GM12878 (cell line): Measurements from ENCODE around the gene TDRKH. TPM values are rescaled to one million over a fixed set of nuclear protein-coding genes. Genes with fewer than 3 reads are reported as not detected.

Experiments used
- ATAC-seq: fragments of 200-7000 bp; cut with Tn5 transposase; 3 replicates; pipeline ENCODE4 v1.9.1; 2020; ENCODE audit warnings: mild to moderate bottlenecking, moderate library complexity
- BruUV-seq: library from RNA; stranded (reverse); fragments of 400-500 nt; replicated peaks from 2 replicates; lab custom pipeline; 2021; lab: Mats Ljungman, UMichigan
- CTCF ChIA-PET: fragments of 300-600 bp; sonication (Branson Sonifier 250); formaldehyde crosslinking; extraction: SDS; loops from one replicate; lab custom pipeline; 2021; ENCODE audit warnings: inconsistent platforms; lab: Yijun Ruan, JAX
- POLR2A ChIA-PET: fragments of 350-600 bp; formaldehyde crosslinking; extraction: SDS; loops from one replicate; lab custom pipeline; 2021; ENCODE audit warnings: inconsistent platforms; lab: Charles Lee
- RAD21 ChIA-PET: fragments of 300-600 bp; sonication (Branson Sonifier 250); formaldehyde crosslinking; loops from one replicate; lab custom pipeline; 2023; ENCODE audit warnings: antibody characterized with exemption; ENCODE audit not compliant: unreplicated experiment; lab: Charles Lee
- SMC1A ChIA-PET: fragments of 300-600 bp; sonication (Branson Sonifier 250); formaldehyde crosslinking; loops from one replicate; lab custom pipeline; 2023; ENCODE audit not compliant: unreplicated experiment, uncharacterized antibody; lab: Charles Lee
- DNase-seq: peaks from one replicate; pipeline ENCODE4 v3.0.0-alpha.2; 2011; ENCODE audit warnings: low read depth, low spot score
- FAIRE-seq: peaks from 3 replicates; lab custom pipeline; 2011; peaks lifted over from hg19 to GRCh38; lab: Jason Lieb, UNC
- H2AFZ ChIP-seq: 2 replicates; pipeline ENCODE4 v1.6.0; 2011; ENCODE audit warnings: low read depth, low read length, control low read depth; ENCODE audit not compliant: control insufficient read depth
- H3K27ac ChIP-seq: 2 replicates; pipeline ENCODE4 v1.5.1; 2011; ENCODE audit warnings: control low read depth; ENCODE audit not compliant: control insufficient read depth, insufficient read depth
- H3K27me3 ChIP-seq, 2 experiments: replicated peaks in 1 of 2; 2 replicates each; pipeline versions ENCODE4 v1.6.0 to v1.6.1; 2011; ENCODE audit warnings: low read length in 1 of 2; ENCODE audit not compliant: control insufficient read depth in 2 of 2, insufficient read depth in 2 of 2
- H3K36me3 ChIP-seq, 2 experiments: 2 replicates each; pipeline ENCODE4 v1.5.1; 2011; ENCODE audit warnings: low read length in 1 of 2; ENCODE audit not compliant: control insufficient read depth in 2 of 2, insufficient read depth in 2 of 2
- H3K4me1 ChIP-seq: 2 replicates; pipeline ENCODE4 v1.6.1; 2011; ENCODE audit warnings: mild to moderate bottlenecking, low read length, moderate library complexity, mixed read lengths; ENCODE audit not compliant: control insufficient read depth, insufficient read depth
- H3K4me2 ChIP-seq: 2 replicates; pipeline ENCODE4 v1.6.0; 2011; ENCODE audit warnings: control low read depth; ENCODE audit not compliant: control insufficient read depth, insufficient read depth
- H3K4me3 ChIP-seq: fragments of 200-600 bp; sonication (generic); 2 replicates; pipeline ENCODE4 v1.5.1; 2016
- H3K79me2 ChIP-seq: 2 replicates; pipeline ENCODE4 v1.6.0; 2011; ENCODE audit warnings: low read length; ENCODE audit not compliant: control insufficient read depth, insufficient read depth
- H3K9ac ChIP-seq: 2 replicates; pipeline ENCODE4 v1.8.0; 2011; ENCODE audit warnings: low read length, control low read depth, mixed read lengths; ENCODE audit not compliant: control insufficient read depth, insufficient read depth
- H3K9me3 ChIP-seq: replicated peaks from 3 replicates; pipeline ENCODE4 v1.5.1; 2011; ENCODE audit warnings: mild to moderate bottlenecking, low read length; ENCODE audit not compliant: control insufficient read depth, insufficient read depth
- H4K20me1 ChIP-seq: 2 replicates; pipeline ENCODE4 v1.6.0; 2011; ENCODE audit not compliant: control insufficient read depth, insufficient read depth
- CREB1 ChIP-seq: IDR thresholded peaks from 2 replicates; pipeline ENCODE4 v1.6.1; 2012; ENCODE audit warnings: low read depth, mild to moderate bottlenecking, inconsistent platforms
- EGR1 ChIP-seq, 2 experiments: IDR thresholded peaks; 1 replicate in 1 of 2; 2 replicates in 1 of 2; pipeline ENCODE4 v1.6.1; 2011 to 2012; ENCODE audit warnings: low read depth in 2 of 2, low read length in 2 of 2, borderline replicate concordance in 1 of 2, mild to moderate bottlenecking in 1 of 2, moderate library complexity in 1 of 2
- HDAC2 ChIP-seq: fragments of 200-600 bp; sonication (generic); IDR thresholded peaks from 2 replicates; pipeline ENCODE4 v1.6.1; 2017
- KLF5 ChIP-seq: fragments of 450-650 bp; IDR thresholded peaks from 2 replicates; pipeline ENCODE4 v1.6.1; 2014; ENCODE audit warnings: mild to moderate bottlenecking; ENCODE audit not compliant: partially characterized antibody
- NFIC ChIP-seq: IDR thresholded peaks from 2 replicates; pipeline ENCODE4 v1.6.1; 2012; ENCODE audit warnings: low read depth, mild to moderate bottlenecking, inconsistent platforms, low read length, moderate library complexity
- SKIL ChIP-seq: fragments of 450-650 bp; IDR thresholded peaks from 2 replicates; pipeline ENCODE4 v1.6.1; 2017; ENCODE audit warnings: mild to moderate bottlenecking, low read depth, inconsistent platforms; ENCODE audit not compliant: poor library complexity, severe bottlenecking
- TCF3 ChIP-seq: IDR thresholded peaks from 2 replicates; pipeline ENCODE4 v1.6.1; 2012; ENCODE audit warnings: low read depth, mild to moderate bottlenecking, low read length, borderline replicate concordance; ENCODE audit not compliant: insufficient read depth
- ZBTB40 ChIP-seq: fragments of 450-650 bp; IDR thresholded peaks from 2 replicates; pipeline ENCODE4 v1.6.1; 2016; ENCODE audit warnings: mild to moderate bottlenecking, moderate library complexity, borderline replicate concordance
- ZNF274 ChIP-seq: IDR thresholded peaks from one replicate; pipeline ENCODE4 v1.8.0; 2011; ENCODE audit not compliant: insufficient read length, insufficient read depth
- ZSCAN29 ChIP-seq: fragments of 450-650 bp; IDR thresholded peaks from 2 replicates; pipeline ENCODE4 v1.6.1; 2017; ENCODE audit warnings: mild to moderate bottlenecking, moderate library complexity
- WGBS: methylation state at CpG from one replicate; pipeline ENCODE4 v1.1.6; 2016; ENCODE audit warnings: low lambda C conversion rate; ENCODE audit not compliant: insufficient replicate concordance, insufficient coverage; ENCODE audit errors: missing lambda C conversion rate; 5-methylcytosine and 5-hydroxymethylcytosine counted together
- in situ Hi-C: fragments of 300-500 bp; cut with MboI; formaldehyde crosslinking; loops from 9 replicates; pipeline ENCODE4 v1.14.3; 2018; ENCODE audit warnings: mixed read lengths
- intact Hi-C: fragments of 100-400 bp; cut with micrococcal nuclease; formaldehyde crosslinking; loops from one replicate; pipeline ENCODE4 v1.14.2; 2022; ENCODE audit not compliant: unreplicated experiment
- polyA plus RNA-seq, 11 experiments: library from polyadenylated mRNA; depleted of rRNA in 4 of 11; unstranded in 6 of 11; stranded (reverse) in 5 of 11; fragments of >200 nt; fragmentation: Nextera tagmentation in 4 of 11; fragmentation: Illumina TruSeq in 1 of 11; extraction: Ambion mirVana in 4 of 11; extraction: Trizol in 1 of 11; gene quantifications; 1 replicate in 1 of 11; 2 replicates in 10 of 11; pipeline versions ENCODE4 v1.2.1 to v1.2.3, GENCODE V29; 2011 to 2016; ENCODE audit warnings: inconsistent platforms in 2 of 11, missing spikeins in 2 of 11, low read depth in 1 of 11
- total RNA-seq, 4 experiments: library from RNA; depleted of rRNA in 3 of 4; stranded (reverse); fragments of >200 nt in 3 of 4; fragmentation: Illumina TruSeq in 1 of 4; extraction: Trizol in 1 of 4; gene quantifications; 2 replicates each; pipeline versions ENCODE4 v1.2.1 to v1.2.3, GENCODE V29; 2013 to 2021

The TDRKH gene
- total and polyA plus RNA-seq, 10 of the 15 experiments (the other 5 are each of a cell fraction or from before 2014, with no cell fraction given): 1.3 to 8.4 (median 2.9) TPM

GRCh38 chr1:151729966-151730291 lies 60.4 kb downstream of the TDRKH start:
- BruUV-seq: no TSS peak
- H3K9ac ChIP-seq: no peak overlapping the region
- H3K27me3 ChIP-seq: no peaks in the 10 kb centered on the region
- no peak overlapping the region for H3K4me2 ChIP-seq
- in situ Hi-C loops (loop anchor here (5.0 kb wide), 1 partner anchor 133 kb away; no protein-coding TSS in a partner anchor), intact Hi-C loops (no loop called here)
- no peaks in the 10 kb centered on the region for H3K36me3 ChIP-seq
- no peaks in the 10 kb centered on the region for H3K4me1 ChIP-seq
- CTCF ChIA-PET: interaction anchor here (1.9 kb wide), 1 partner anchor 136 kb away, joined by 5 read pairs; no protein-coding TSS in a partner anchor
- H3K4me3 ChIP-seq: no peak overlapping the region
- TF ChIP-seq NFIC (no peak), CREB1 (no peak), TCF3 (no peak), KLF5 (no peak)
- H3K79me2 ChIP-seq: no peaks in the 10 kb centered on the region
- SMC1A ChIA-PET: interaction anchor here (2.0 kb wide), 1 partner anchor 136 kb away, joined by 7 read pairs; no protein-coding TSS in a partner anchor
- no peaks in the 10 kb centered on the region for H3K9me3 ChIP-seq
- no peak overlapping the region for H2AFZ ChIP-seq
- H4K20me1 ChIP-seq: no peaks in the 10 kb centered on the region
- ATAC-seq (no peak), DNase-seq (no peak), FAIRE-seq (no peak)
- H3K27ac ChIP-seq: no peak overlapping the region
- POLR2A ChIA-PET: no interaction called here
- WGBS: 26% methylated on average over 4 of the region's 4 CpGs
- RAD21 ChIA-PET: no interaction called here

GRCh38 chr1:151729157-151729965 lies 60.9 kb downstream of the TDRKH start:
- DNase-seq (no peak), ATAC-seq (no peak), FAIRE-seq (no peak)
- 8% methylated on average over 10 of the region's 10 CpGs for WGBS
- in situ Hi-C loops (no loop called here), intact Hi-C loops (no loop called here)
- ChIA-PET SMC1A (interaction anchor here (1.4 to 2.1 kb wide), 3 partner anchors 13 to 135 kb away, joined by 3 to 7 read pairs (median 7); no protein-coding TSS in a partner anchor), RAD21 (no interaction called here), POLR2A (no interaction called here), CTCF (interaction anchor here (0.9 to 1.9 kb wide), 2 partner anchors 31 to 135 kb away, joined by 3 to 5 read pairs; no protein-coding TSS in a partner anchor)
- Histone ChIP-seq H3K9ac (no peak overlapping the region), H4K20me1 (no peaks in the 10 kb centered on the region), H3K27me3 (no peaks in the 10 kb centered on the region; a peak in 1 of 4 replicates), H3K36me3 (no peaks in the 10 kb centered on the region), H3K4me3 (no peak overlapping the region), H3K4me1 (no peaks in the 10 kb centered on the region), H2AFZ (no peak overlapping the region), H3K27ac (no peak overlapping the region), H3K79me2 (no peaks in the 10 kb centered on the region), H3K9me3 (no peaks in the 10 kb centered on the region), H3K4me2 (no peak overlapping the region)
- no TSS peak for BruUV-seq
- TF ChIP-seq HDAC2 (no peak), ZBTB40 (no peak), EGR1 (IDR thresholded peaks at IDR 0.05; ENCODE audit: borderline replicate concordance in 1 of 2, low read depth in 2 of 2, low read length in 2 of 2) (no peak), ZSCAN29 (no peak), ZNF274 (no peak), SKIL (no peak)
